GM23248 (cell line): ENCODE data around the gene RBBP8NL. TPM values are rescaled to one million over a fixed set of nuclear protein-coding genes. Genes with fewer than 3 reads are reported as not detected.

Experiments
- DNase-seq: peaks from one replicate; pipeline ENCODE4 v3.0.0-alpha.2; 2015
- H2AFZ ChIP-seq: fragments of 200-600 bp; sonication (generic); 2 replicates; pipeline ENCODE4 v1.6.1; 2016; ENCODE audit warnings: antibody characterized with exemption
- H3F3A ChIP-seq: fragments of 200-600 bp; sonication (generic); 2 replicates; pipeline ENCODE4 v1.6.1; 2016; ENCODE audit warnings: mild to moderate bottlenecking, antibody characterized with exemption, mixed run types; ENCODE audit not compliant: insufficient read depth
- H3K27ac ChIP-seq: fragments of 200-600 bp; sonication (generic); 2 replicates; pipeline ENCODE4 v1.5.1; 2016; ENCODE audit warnings: mild to moderate bottlenecking
- H3K27me3 ChIP-seq: fragments of 200-600 bp; sonication (generic); replicated peaks from 2 replicates; pipeline ENCODE4 v1.6.1; 2016; ENCODE audit warnings: mild to moderate bottlenecking; ENCODE audit not compliant: insufficient read depth
- H3K36me3 ChIP-seq: fragments of 200-600 bp; sonication (generic); 2 replicates; pipeline ENCODE4 v1.6.1; 2016; ENCODE audit warnings: low read depth, mild to moderate bottlenecking
- H3K4me1 ChIP-seq: fragments of 200-600 bp; sonication (generic); 2 replicates; pipeline ENCODE4 v1.6.1; 2016; ENCODE audit warnings: mild to moderate bottlenecking; ENCODE audit not compliant: insufficient read depth
- H3K4me2 ChIP-seq: fragments of 200-600 bp; sonication (generic); one replicate; pipeline ENCODE4 v1.6.1; 2016; ENCODE audit warnings: mild to moderate bottlenecking; ENCODE audit not compliant: unreplicated experiment
- H3K4me3 ChIP-seq: fragments of 200-600 bp; sonication (generic); 2 replicates; pipeline ENCODE4 v1.5.1; 2016; ENCODE audit warnings: mild to moderate bottlenecking
- H3K79me2 ChIP-seq: fragments of 200-600 bp; sonication (generic); 2 replicates; pipeline ENCODE4 v1.6.1; 2016; ENCODE audit warnings: mild to moderate bottlenecking; ENCODE audit not compliant: insufficient read depth
- H3K9ac ChIP-seq: fragments of 200-600 bp; sonication (generic); 2 replicates; pipeline ENCODE4 v1.6.1; 2016; ENCODE audit warnings: mild to moderate bottlenecking
- H3K9me2 ChIP-seq: fragments of 200-600 bp; sonication (generic); 2 replicates; pipeline ENCODE4 v1.6.1; 2016; ENCODE audit warnings: mixed run types, mild to moderate bottlenecking, moderate library complexity; ENCODE audit not compliant: insufficient read depth
- H3K9me3 ChIP-seq: fragments of 200-600 bp; sonication (generic); one replicate; pipeline ENCODE4 v1.6.1; 2017; ENCODE audit warnings: low read depth
- H4K20me1 ChIP-seq: fragments of 200-600 bp; sonication (generic); 2 replicates; pipeline ENCODE4 v1.6.0; 2016; ENCODE audit not compliant: insufficient read depth
- EZH2 ChIP-seq: fragments of 200-600 bp; sonication (generic); IDR thresholded peaks from 2 replicates; pipeline ENCODE4 v1.6.1; 2018; ENCODE audit warnings: antibody characterized with exemption, mild to moderate bottlenecking; ENCODE audit not compliant: insufficient read depth, poor library complexity, severe bottlenecking
- EZH2phosphoT487 ChIP-seq: fragments of 200-600 bp; sonication (generic); IDR thresholded peaks from 2 replicates; pipeline ENCODE4 v1.6.1; 2018; ENCODE audit warnings: antibody characterized with exemption, moderate library complexity, mild to moderate bottlenecking, low read depth; ENCODE audit not compliant: insufficient read depth
- WGBS, 2 experiments: methylation state at CpG; one replicate each; pipeline ENCODE4 v1.1.6; 2015 to 2017; ENCODE audit warnings: low lambda C conversion rate in 2 of 2, low coverage in 1 of 2; ENCODE audit errors: missing lambda C conversion rate in 2 of 2; 5-methylcytosine and 5-hydroxymethylcytosine counted together
- in situ Hi-C: fragments of 300-500 bp; cut with MboI; formaldehyde crosslinking; loops from 2 replicates; pipeline ENCODE4 v1.15.0; 2020
- polyA plus RNA-seq: library from polyadenylated mRNA; unstranded; fragments of >200 nt; fragmentation: Nextera tagmentation; extraction: Ambion mirVana; gene quantifications from 2 replicates; pipeline ENCODE4 v1.2.1, GENCODE V29; 2016
- total RNA-seq: library from RNA; depleted of rRNA; stranded (reverse); fragments of >200 nt; shearing (Covaris generic); gene quantifications from 2 replicates; pipeline ENCODE4 v1.2.3, GENCODE V29; 2014; rRNA removed

The RBBP8NL gene
- total RNA-seq (not detected in 2 replicates), polyA plus RNA-seq (not detected in 2 replicates)

DNA sequence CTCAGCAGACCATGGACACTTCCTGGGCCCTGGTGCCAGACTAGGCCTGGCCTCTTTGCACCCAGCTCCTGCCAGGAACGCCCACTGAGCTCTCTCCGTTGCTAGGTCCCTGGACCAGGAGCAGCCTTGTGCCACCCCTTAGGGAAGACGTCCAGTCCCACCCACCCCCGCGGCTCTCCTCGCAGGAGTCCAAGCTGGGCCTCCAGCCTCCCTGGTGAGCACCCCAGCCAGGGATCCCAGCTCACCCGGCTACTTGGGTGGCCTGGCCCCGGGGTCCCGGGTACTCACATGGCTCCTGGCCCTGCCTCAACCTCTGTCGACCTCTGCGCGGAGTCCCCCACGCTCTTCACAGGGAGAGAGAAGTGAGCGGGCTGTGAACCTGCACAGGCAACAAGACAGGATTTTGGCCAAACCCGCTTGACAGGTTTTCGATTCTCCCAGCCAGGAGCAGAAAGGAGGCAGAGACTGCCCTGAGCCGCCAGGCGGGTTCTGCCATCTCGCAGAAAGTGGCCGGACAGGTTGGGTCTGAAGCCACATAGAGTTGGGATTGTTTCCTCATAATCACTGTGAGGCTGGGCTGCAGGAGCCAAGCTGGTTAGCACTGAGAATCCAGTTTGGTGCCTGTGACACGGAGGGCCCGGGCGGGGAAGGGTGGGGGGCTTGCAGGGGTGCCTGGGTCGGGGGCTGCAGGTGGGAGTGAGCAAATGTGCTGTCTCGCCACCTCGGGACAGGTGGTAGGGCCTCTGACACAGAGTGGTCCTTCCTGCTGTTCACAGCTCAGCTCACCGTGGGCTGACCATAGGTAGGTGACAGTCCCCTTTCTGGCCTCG, at the start of gene RBBP8NL:
TSS of gene RBBP8NL (minus strand) at position 368 of the 830 bp plus-strand sequence. CDS start 7,892 bp downstream, outside the sequence.
- no peaks in the 10 kb centered on the region for H3K79me2 ChIP-seq
- 52 to 56% methylated on average over 17 to 26 of the region's 28 CpGs for WGBS, 2 experiments
- H3K27ac ChIP-seq, result no peak within 1 kb of the TSS
- in situ Hi-C loops, result no loop called here
- H3K36me3 ChIP-seq, result no peaks in the 10 kb centered on the region
- no peak within 1 kb of the TSS for H3K9ac ChIP-seq
- TF ChIP-seq EZH2phosphoT487 (no peak), EZH2 (no peak)
- no peaks in the 10 kb centered on the region for H4K20me1 ChIP-seq
- no peak within 1 kb of the TSS for H3K4me2 ChIP-seq
- no peak within 1 kb of the TSS for H2AFZ ChIP-seq
- no peaks in the 10 kb centered on the region for H3K4me1 ChIP-seq
- H3K9me3 ChIP-seq, result no peaks in the 10 kb centered on the region
- peaks cover 12% of the 10 kb centered on the region for H3K27me3 ChIP-seq
- no peak within 1 kb of the TSS for H3K4me3 ChIP-seq
- no peaks in the 10 kb centered on the region for H3F3A ChIP-seq
- H3K9me2 ChIP-seq, result no peaks in the 10 kb centered on the region
- no peak for DNase-seq

- TF ChIP-seq EZH2 (peak; percentile 94), EZH2phosphoT487 (0 out of 2 replicates have a peak, but pooled peaks have one; percentile 55)
- H3K27ac ChIP-seq, result no peak overlapping the region
- peaks cover 65% of the 10 kb centered on the region for H3K27me3 ChIP-seq
- H3K36me3 ChIP-seq, result no peaks in the 10 kb centered on the region
- peak; percentile 20 for DNase-seq
- H3K4me2 ChIP-seq, result no peak overlapping the region
- H4K20me1 ChIP-seq, result no peaks in the 10 kb centered on the region
- H3K9me2 ChIP-seq, result no peaks in the 10 kb centered on the region
- WGBS, 2 experiments, result 3 to 6% methylated on average over 46 to 61 of the region's 82 CpGs
- H3K79me2 ChIP-seq, result no peaks in the 10 kb centered on the region
- no peak overlapping the region for H3K4me3 ChIP-seq
- no peak overlapping the region for H2AFZ ChIP-seq
- H3K4me1 ChIP-seq, result no peaks in the 10 kb centered on the region
- in situ Hi-C loops, result no loop called here
- H3K9me3 ChIP-seq, result no peaks in the 10 kb centered on the region
- no peaks in the 10 kb centered on the region for H3F3A ChIP-seq
- no peak overlapping the region for H3K9ac ChIP-seq
These were observed 48.9 kb upstream of the RBBP8NL start for GRCh38 chr20:62476056-62476838.

DNA sequence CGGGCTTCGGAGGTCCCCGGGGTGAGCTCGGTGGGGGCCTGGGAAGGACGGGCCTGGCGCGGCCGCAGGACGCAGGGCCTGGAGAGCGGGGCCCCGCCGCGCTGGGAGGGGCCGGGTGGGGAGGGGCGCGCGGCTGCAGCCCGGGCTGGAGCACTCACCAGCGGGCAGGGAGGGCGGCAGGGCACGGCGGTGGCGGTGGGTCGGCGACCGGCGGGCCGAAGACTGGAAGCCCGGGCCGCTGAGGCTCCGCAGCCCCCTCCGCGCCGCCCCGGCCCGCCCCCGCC, 48.4 kb upstream of the RBBP8NL start, which contains the start of gene GATA5:
TSS of gene GATA5 (minus strand) at position 224 of the 284 bp plus-strand sequence. CDS start 474 bp downstream, outside the sequence.
- no peak within 1 kb of the TSS for H3K4me3 ChIP-seq
- H4K20me1 ChIP-seq, result no peaks in the 10 kb centered on the region
- no peak for TF ChIP-seq EZH2
- no peak for TF ChIP-seq EZH2phosphoT487
- no peaks in the 10 kb centered on the region for H3K9me2 ChIP-seq
- no peaks in the 10 kb centered on the region for H3K4me1 ChIP-seq
- H3K79me2 ChIP-seq, result no peaks in the 10 kb centered on the region
- no peak within 1 kb of the TSS for H2AFZ ChIP-seq
- DNase-seq, result no peak
- H3K27me3 ChIP-seq, result peaks cover 67% of the 10 kb centered on the region
- H3F3A ChIP-seq, result no peaks in the 10 kb centered on the region
- in situ Hi-C loops, result no loop called here
- H3K9ac ChIP-seq, result no peak within 1 kb of the TSS
- no peaks in the 10 kb centered on the region for H3K36me3 ChIP-seq
- no peak within 1 kb of the TSS for H3K4me2 ChIP-seq
- 0% methylated on average over 18 of the region's 37 CpGs; no CpG with 5 or more reads in 1 of the 2 experiments for WGBS, 2 experiments
- H3K27ac ChIP-seq, result no peak within 1 kb of the TSS
- no peaks in the 10 kb centered on the region for H3K9me3 ChIP-seq

- H3K4me3 ChIP-seq, result no peak overlapping the region
These were observed 47.9 kb upstream of the RBBP8NL start for GRCh38 chr20:62475027-62475771.

More at GRCh38 chr20:62475027-62475771, 47.9 kb upstream of the RBBP8NL start:
- Histone ChIP-seq H3K4me2 (no peak overlapping the region), H3K27me3 (peaks cover 72% of the 10 kb centered on the region), H3K36me3 (no peaks in the 10 kb centered on the region), H3K4me1 (no peaks in the 10 kb centered on the region), H3K9me2 (no peaks in the 10 kb centered on the region), H4K20me1 (no peaks in the 10 kb centered on the region), H3K79me2 (no peaks in the 10 kb centered on the region), H3K9me3 (no peaks in the 10 kb centered on the region), H3K27ac (no peak overlapping the region), H3F3A (no peaks in the 10 kb centered on the region), H3K9ac (no peak overlapping the region), H2AFZ (no peak overlapping the region)
- TF ChIP-seq EZH2 (no peak), EZH2phosphoT487 (no peak)
- 4 to 5% methylated on average over 50 to 73 of the region's 93 CpGs for WGBS, 2 experiments
- DNase-seq, result no peak
- in situ Hi-C loops, result no loop called here
